KMS-11 (cell line): ENCODE results near the gene TMEM156.

ENCODE experiments used
- H2AFZ ChIP-seq: fragments of 200-600 bp; sonication (generic); 2 replicates; pipeline ENCODE4 v1.6.1; 2016; ENCODE audit warnings: antibody characterized with exemption, mixed run types, low read depth
- H3K27ac ChIP-seq: fragments of 200-600 bp; sonication (generic); 2 replicates; pipeline ENCODE4 v1.6.1; 2016; ENCODE audit warnings: mild to moderate bottlenecking, mixed run types
- H3K27me3 ChIP-seq: fragments of 200-600 bp; sonication (generic); 2 replicates; pipeline ENCODE4 v1.6.1; 2017; ENCODE audit warnings: mild to moderate bottlenecking, low read depth, mixed run types, moderate library complexity; ENCODE audit not compliant: insufficient read depth
- H3K36me3 ChIP-seq: fragments of 200-600 bp; sonication (generic); 2 replicates; pipeline ENCODE4 v1.6.1; 2017; ENCODE audit warnings: mild to moderate bottlenecking, mixed run types; ENCODE audit not compliant: insufficient read depth
- H3K4me1 ChIP-seq: fragments of 200-600 bp; sonication (generic); 2 replicates; pipeline ENCODE4 v1.6.1; 2016; ENCODE audit warnings: mild to moderate bottlenecking, low read depth, mixed run types; ENCODE audit not compliant: poor library complexity, severe bottlenecking
- H3K4me2 ChIP-seq: fragments of 200-600 bp; sonication (generic); 2 replicates; pipeline ENCODE4 v1.7.0; 2016; ENCODE audit warnings: mild to moderate bottlenecking, mixed run types
- H3K4me3 ChIP-seq: fragments of 200-600 bp; sonication (generic); IDR thresholded peaks from 2 replicates; pipeline ENCODE4 v1.6.1; 2017; ENCODE audit warnings: low read depth, low read length, mixed read lengths; ENCODE audit not compliant: insufficient read depth
- H3K79me2 ChIP-seq: fragments of 200-600 bp; sonication (generic); 2 replicates; pipeline ENCODE4 v1.6.1; 2016; ENCODE audit warnings: low read depth, mixed run types; ENCODE audit not compliant: insufficient read depth
- H3K9ac ChIP-seq: fragments of 200-600 bp; sonication (generic); 2 replicates; pipeline ENCODE4 v1.6.1; 2016; ENCODE audit warnings: mild to moderate bottlenecking, mixed run types
- H4K20me1 ChIP-seq: fragments of 200-600 bp; sonication (generic); 2 replicates; pipeline ENCODE4 v1.6.1; 2016; ENCODE audit warnings: mild to moderate bottlenecking, mixed run types; ENCODE audit not compliant: insufficient read depth
- CTCF ChIP-seq: fragments of 200-600 bp; sonication (generic); conservative IDR thresholded peaks from 2 replicates; pipeline ENCODE4 v1.6.1; 2017; ENCODE audit warnings: low read depth, mild to moderate bottlenecking, antibody characterized with exemption, low read length, moderate library complexity, mixed read lengths

TMEM156 gene

GRCh38 chr4:38987491-38987890 lies 44.7 kb downstream of the TMEM156 start:
- no peaks in the 10 kb centered on the region for H4K20me1 ChIP-seq
- H3K9ac ChIP-seq = no peak overlapping the region
- no peaks in the 10 kb centered on the region for H3K4me1 ChIP-seq
- H3K27ac ChIP-seq = no peak overlapping the region
- no peak overlapping the region for H3K4me3 ChIP-seq
- H2AFZ ChIP-seq = no peak overlapping the region
- no peak overlapping the region for H3K4me2 ChIP-seq
- H3K27me3 ChIP-seq = no peaks in the 10 kb centered on the region
- no peaks in the 10 kb centered on the region for H3K79me2 ChIP-seq
- H3K36me3 ChIP-seq = no peaks in the 10 kb centered on the region
- no peak for TF ChIP-seq CTCF

GRCh38 chr4:38985410-38986100 lies 46.7 kb downstream of the TMEM156 start:
- Histone ChIP-seq H4K20me1 (no peaks in the 10 kb centered on the region), H3K27ac (no peak overlapping the region), H3K36me3 (no peaks in the 10 kb centered on the region), H2AFZ (no peak overlapping the region), H3K79me2 (no peaks in the 10 kb centered on the region), H3K4me2 (no peak overlapping the region), H3K4me1 (no peaks in the 10 kb centered on the region), H3K4me3 (no peak overlapping the region), H3K27me3 (no peaks in the 10 kb centered on the region), H3K9ac (no peak overlapping the region)
- no peak for TF ChIP-seq CTCF

GRCh38 chr4:38983787-38984598 lies 48.2 kb downstream of the TMEM156 start:
- Histone ChIP-seq H2AFZ (no peak overlapping the region), H3K4me3 (no peak overlapping the region), H3K79me2 (no peaks in the 10 kb centered on the region), H3K27ac (no peak overlapping the region), H3K27me3 (no peaks in the 10 kb centered on the region), H3K4me1 (no peaks in the 10 kb centered on the region), H3K9ac (no peak overlapping the region), H4K20me1 (no peaks in the 10 kb centered on the region), H3K4me2 (no peak overlapping the region), H3K36me3 (no peaks in the 10 kb centered on the region)
- no peak for TF ChIP-seq CTCF

- Histone ChIP-seq H3K27ac (no peak overlapping the region), H4K20me1 (no peaks in the 10 kb centered on the region), H3K4me2 (no peak overlapping the region), H3K79me2 (no peaks in the 10 kb centered on the region), H2AFZ (no peak overlapping the region), H3K36me3 (no peaks in the 10 kb centered on the region), H3K27me3 (no peaks in the 10 kb centered on the region), H3K4me1 (no peaks in the 10 kb centered on the region), H3K9ac (no peak overlapping the region), H3K4me3 (no peak overlapping the region)
- no peak for TF ChIP-seq CTCF
Observed at GRCh38 chr4:38983291-38983690, 48.9 kb downstream of the TMEM156 start.
